GM23248 (cell line): ENCODE results near the gene PRDM16. TPM values are rescaled to one million over a fixed set of nuclear protein-coding genes. Genes with fewer than 3 reads are reported as not detected.

ENCODE experiments used
- DNase-seq: peaks from one replicate; pipeline ENCODE4 v3.0.0-alpha.2; 2015
- H2AFZ ChIP-seq: fragments of 200-600 bp; sonication (generic); 2 replicates; pipeline ENCODE4 v1.6.1; 2016; ENCODE audit warnings: antibody characterized with exemption
- H3F3A ChIP-seq: fragments of 200-600 bp; sonication (generic); 2 replicates; pipeline ENCODE4 v1.6.1; 2016; ENCODE audit warnings: mild to moderate bottlenecking, antibody characterized with exemption, mixed run types; ENCODE audit not compliant: insufficient read depth
- H3K27ac ChIP-seq: fragments of 200-600 bp; sonication (generic); 2 replicates; pipeline ENCODE4 v1.5.1; 2016; ENCODE audit warnings: mild to moderate bottlenecking
- H3K27me3 ChIP-seq: fragments of 200-600 bp; sonication (generic); replicated peaks from 2 replicates; pipeline ENCODE4 v1.6.1; 2016; ENCODE audit warnings: mild to moderate bottlenecking; ENCODE audit not compliant: insufficient read depth
- H3K36me3 ChIP-seq: fragments of 200-600 bp; sonication (generic); 2 replicates; pipeline ENCODE4 v1.6.1; 2016; ENCODE audit warnings: low read depth, mild to moderate bottlenecking
- H3K4me1 ChIP-seq: fragments of 200-600 bp; sonication (generic); 2 replicates; pipeline ENCODE4 v1.6.1; 2016; ENCODE audit warnings: mild to moderate bottlenecking; ENCODE audit not compliant: insufficient read depth
- H3K4me2 ChIP-seq: fragments of 200-600 bp; sonication (generic); one replicate; pipeline ENCODE4 v1.6.1; 2016; ENCODE audit warnings: mild to moderate bottlenecking; ENCODE audit not compliant: unreplicated experiment
- H3K4me3 ChIP-seq: fragments of 200-600 bp; sonication (generic); 2 replicates; pipeline ENCODE4 v1.5.1; 2016; ENCODE audit warnings: mild to moderate bottlenecking
- H3K79me2 ChIP-seq: fragments of 200-600 bp; sonication (generic); 2 replicates; pipeline ENCODE4 v1.6.1; 2016; ENCODE audit warnings: mild to moderate bottlenecking; ENCODE audit not compliant: insufficient read depth
- H3K9ac ChIP-seq: fragments of 200-600 bp; sonication (generic); 2 replicates; pipeline ENCODE4 v1.6.1; 2016; ENCODE audit warnings: mild to moderate bottlenecking
- H3K9me2 ChIP-seq: fragments of 200-600 bp; sonication (generic); 2 replicates; pipeline ENCODE4 v1.6.1; 2016; ENCODE audit warnings: mixed run types, mild to moderate bottlenecking, moderate library complexity; ENCODE audit not compliant: insufficient read depth
- H3K9me3 ChIP-seq: fragments of 200-600 bp; sonication (generic); one replicate; pipeline ENCODE4 v1.6.1; 2017; ENCODE audit warnings: low read depth
- H4K20me1 ChIP-seq: fragments of 200-600 bp; sonication (generic); 2 replicates; pipeline ENCODE4 v1.6.0; 2016; ENCODE audit not compliant: insufficient read depth
- EZH2 ChIP-seq: fragments of 200-600 bp; sonication (generic); IDR thresholded peaks from 2 replicates; pipeline ENCODE4 v1.6.1; 2018; ENCODE audit warnings: antibody characterized with exemption, mild to moderate bottlenecking; ENCODE audit not compliant: insufficient read depth, poor library complexity, severe bottlenecking
- EZH2phosphoT487 ChIP-seq: fragments of 200-600 bp; sonication (generic); IDR thresholded peaks from 2 replicates; pipeline ENCODE4 v1.6.1; 2018; ENCODE audit warnings: antibody characterized with exemption, moderate library complexity, mild to moderate bottlenecking, low read depth; ENCODE audit not compliant: insufficient read depth
- WGBS, 2 experiments: methylation state at CpG; one replicate each; pipeline ENCODE4 v1.1.6; 2015 to 2017; ENCODE audit warnings: low lambda C conversion rate in 2 of 2, low coverage in 1 of 2; ENCODE audit errors: missing lambda C conversion rate in 2 of 2; 5-methylcytosine and 5-hydroxymethylcytosine counted together
- in situ Hi-C: fragments of 300-500 bp; cut with MboI; formaldehyde crosslinking; loops from 2 replicates; pipeline ENCODE4 v1.15.0; 2020
- polyA plus RNA-seq: library from polyadenylated mRNA; unstranded; fragments of >200 nt; fragmentation: Nextera tagmentation; extraction: Ambion mirVana; gene quantifications from 2 replicates; pipeline ENCODE4 v1.2.1, GENCODE V29; 2016
- total RNA-seq: library from RNA; depleted of rRNA; stranded (reverse); fragments of >200 nt; shearing (Covaris generic); gene quantifications from 2 replicates; pipeline ENCODE4 v1.2.3, GENCODE V29; 2014

The PRDM16 gene
- total and polyA plus RNA-seq, 2 experiments from 2014 or later: 0.18 TPM; not detected in 1

- no peaks in the 10 kb centered on the region for H3K9me2 ChIP-seq
- H3K4me1 ChIP-seq: no peaks in the 10 kb centered on the region
- no peak overlapping the region for H3K4me3 ChIP-seq
- no peaks in the 10 kb centered on the region for H3K36me3 ChIP-seq
- H3F3A ChIP-seq: no peaks in the 10 kb centered on the region
- in situ Hi-C loops: no loop called here
- peaks cover 51% of the 10 kb centered on the region for H3K27me3 ChIP-seq
- H2AFZ ChIP-seq: no peak overlapping the region
- no peaks in the 10 kb centered on the region for H4K20me1 ChIP-seq
- DNase-seq: no peak
- H3K4me2 ChIP-seq: no peak overlapping the region
- no peaks in the 10 kb centered on the region for H3K9me3 ChIP-seq
- WGBS, 2 experiments: 7 to 8% methylated on average over 12 of the region's 12 CpGs
- H3K79me2 ChIP-seq: no peaks in the 10 kb centered on the region
- no peak overlapping the region for H3K9ac ChIP-seq
- H3K27ac ChIP-seq: no peak overlapping the region
- TF ChIP-seq EZH2phosphoT487: no peak
- no peak for TF ChIP-seq EZH2
Observed at GRCh38 chr1:3225661-3226060, 156.7 kb downstream of the PRDM16 start.

GRCh38 chr1:3226191-3226590 lies 157.2 kb downstream of the PRDM16 start:
- no peaks in the 10 kb centered on the region for H3K36me3 ChIP-seq
- TF ChIP-seq EZH2 (no peak), EZH2phosphoT487 (no peak)
- H3K9ac ChIP-seq: no peak overlapping the region
- H2AFZ ChIP-seq: no peak overlapping the region
- 5 to 6% methylated on average over 15 of the region's 15 CpGs for WGBS, 2 experiments
- H3K4me3 ChIP-seq: no peak overlapping the region
- H3K27me3 ChIP-seq: peaks cover 48% of the 10 kb centered on the region
- H3K9me2 ChIP-seq: no peaks in the 10 kb centered on the region
- DNase-seq: no peak
- no peak overlapping the region for H3K4me2 ChIP-seq
- H3K27ac ChIP-seq: no peak overlapping the region
- no peaks in the 10 kb centered on the region for H3K9me3 ChIP-seq
- no peaks in the 10 kb centered on the region for H3F3A ChIP-seq
- H3K4me1 ChIP-seq: no peaks in the 10 kb centered on the region
- H3K79me2 ChIP-seq: no peaks in the 10 kb centered on the region
- in situ Hi-C loops: no loop called here
- no peaks in the 10 kb centered on the region for H4K20me1 ChIP-seq

GRCh38 chr1:3226701-3227350 lies 157.8 kb downstream of the PRDM16 start:
- Histone ChIP-seq H3K4me3 (no peak overlapping the region), H4K20me1 (no peaks in the 10 kb centered on the region), H3K9me3 (no peaks in the 10 kb centered on the region), H3F3A (no peaks in the 10 kb centered on the region), H3K4me2 (no peak overlapping the region), H3K27ac (no peak overlapping the region), H2AFZ (no peak overlapping the region), H3K27me3 (peaks cover 48% of the 10 kb centered on the region), H3K9me2 (no peaks in the 10 kb centered on the region), H3K4me1 (no peaks in the 10 kb centered on the region), H3K36me3 (no peaks in the 10 kb centered on the region), H3K79me2 (no peaks in the 10 kb centered on the region), H3K9ac (no peak overlapping the region)
- DNase-seq: no peak
- TF ChIP-seq EZH2phosphoT487 (no peak), EZH2 (peak; percentile 92)
- in situ Hi-C loops: no loop called here
- 10 to 12% methylated on average over 27 of the region's 27 CpGs for WGBS, 2 experiments

GRCh38 chr1:3227351-3227704 lies 158.3 kb downstream of the PRDM16 start:
- Histone ChIP-seq H3K79me2 (no peaks in the 10 kb centered on the region), H3K36me3 (no peaks in the 10 kb centered on the region), H3K4me2 (no peak overlapping the region), H3K27me3 (peaks cover 48% of the 10 kb centered on the region), H3K4me3 (no peak overlapping the region), H4K20me1 (no peaks in the 10 kb centered on the region), H3F3A (no peaks in the 10 kb centered on the region), H3K9me2 (no peaks in the 10 kb centered on the region), H3K9me3 (no peaks in the 10 kb centered on the region), H3K4me1 (no peaks in the 10 kb centered on the region), H2AFZ (no peak overlapping the region), H3K27ac (no peak overlapping the region), H3K9ac (no peak overlapping the region)
- DNase-seq: no peak
- in situ Hi-C loops: no loop called here
- WGBS, 2 experiments: 58% methylated on average over 16 to 17 of the region's 17 CpGs
- TF ChIP-seq EZH2: no peak
- TF ChIP-seq EZH2phosphoT487: no peak
